MV-4-11 (cell line): ENCODE measurements around the gene FDX1.

ENCODE experiments used
- DNase-seq: peaks from one replicate; lab custom pipeline; 2025; lab: John Stamatoyannopoulos, UW

The FDX1 gene

DNA sequence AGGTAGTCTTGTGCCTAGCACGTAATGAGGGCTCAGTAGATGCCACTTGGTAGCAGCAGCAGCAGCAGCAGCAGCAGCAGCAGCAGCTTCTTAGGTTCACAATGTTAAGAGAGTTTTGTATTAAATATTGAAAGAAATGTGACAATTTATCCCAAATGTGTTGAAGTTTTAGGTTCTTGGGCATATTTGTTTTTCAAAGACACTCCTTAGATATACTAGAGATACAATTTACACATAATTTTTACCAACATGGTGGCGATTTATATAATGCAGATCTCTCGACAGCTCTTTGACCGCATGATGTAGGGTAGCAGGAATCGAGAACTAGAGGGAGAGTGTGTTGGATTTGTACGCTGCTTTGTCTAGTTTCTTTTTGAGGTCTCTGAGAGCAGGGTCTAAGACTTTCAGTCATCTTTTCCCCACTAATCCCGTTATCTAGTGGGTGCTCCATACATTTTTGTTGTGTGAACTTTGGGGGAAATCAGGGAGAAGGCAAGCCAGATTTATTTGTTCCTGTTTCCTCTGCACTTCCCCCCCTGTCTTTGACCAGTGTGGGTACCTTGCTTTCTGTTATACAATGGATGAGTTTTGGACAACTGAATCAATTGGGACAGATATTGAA lies 1.4 kb downstream of the FDX1 start:
- no peak for DNase-seq

DNA sequence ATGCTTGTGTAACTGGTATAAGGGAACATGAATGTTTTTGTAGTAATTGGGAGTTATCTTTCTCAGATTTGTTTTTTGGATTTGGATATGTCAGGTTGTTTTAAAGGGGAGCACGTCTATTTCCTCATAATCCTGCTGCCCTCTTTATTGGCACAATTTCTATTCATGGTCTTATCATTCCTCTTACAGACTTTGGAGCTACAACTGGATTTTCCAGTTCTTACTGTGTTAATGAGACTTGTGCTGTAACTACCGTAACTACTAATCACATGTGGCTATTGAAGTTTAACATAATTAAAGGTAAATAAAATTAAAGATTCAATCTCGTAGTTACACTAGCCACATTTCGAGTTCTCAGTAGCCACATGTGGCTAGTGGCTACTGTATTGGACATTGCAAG lies 1.9 kb downstream of the FDX1 start:
- DNase-seq, result no peak

DNA sequence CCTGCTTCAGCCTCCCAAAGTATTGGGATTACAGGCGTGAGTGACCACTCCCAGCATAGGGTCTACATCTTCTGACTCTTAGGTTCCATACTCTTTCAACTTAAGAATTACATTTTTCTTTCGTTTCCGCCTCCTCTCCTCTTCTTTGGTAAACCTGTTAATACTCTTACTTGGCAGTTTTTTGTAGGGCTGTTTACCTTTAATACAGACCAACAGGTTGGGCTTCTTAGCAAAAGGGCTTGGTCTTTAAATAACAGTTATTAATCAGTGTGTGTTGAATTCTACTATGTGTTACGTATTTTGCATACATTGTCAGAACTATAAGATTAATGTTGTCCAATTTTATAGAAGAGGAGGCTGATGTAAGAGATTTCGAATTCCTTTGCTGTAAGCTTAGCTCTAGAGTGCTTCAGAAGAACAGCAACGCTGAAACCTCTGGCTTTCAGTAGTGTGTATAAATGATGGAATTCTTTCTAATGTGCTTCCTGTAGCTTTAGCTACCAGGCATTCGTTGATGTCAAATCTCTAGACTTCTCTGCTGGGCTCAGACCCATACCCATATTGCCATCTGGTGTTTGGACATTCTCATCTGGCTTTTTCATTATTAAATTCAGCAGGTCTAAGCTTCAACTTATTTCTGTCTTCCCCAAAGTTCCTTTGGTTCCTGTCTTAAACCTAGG lies 3.1 kb downstream of the FDX1 start:
- no peak for DNase-seq

DNA sequence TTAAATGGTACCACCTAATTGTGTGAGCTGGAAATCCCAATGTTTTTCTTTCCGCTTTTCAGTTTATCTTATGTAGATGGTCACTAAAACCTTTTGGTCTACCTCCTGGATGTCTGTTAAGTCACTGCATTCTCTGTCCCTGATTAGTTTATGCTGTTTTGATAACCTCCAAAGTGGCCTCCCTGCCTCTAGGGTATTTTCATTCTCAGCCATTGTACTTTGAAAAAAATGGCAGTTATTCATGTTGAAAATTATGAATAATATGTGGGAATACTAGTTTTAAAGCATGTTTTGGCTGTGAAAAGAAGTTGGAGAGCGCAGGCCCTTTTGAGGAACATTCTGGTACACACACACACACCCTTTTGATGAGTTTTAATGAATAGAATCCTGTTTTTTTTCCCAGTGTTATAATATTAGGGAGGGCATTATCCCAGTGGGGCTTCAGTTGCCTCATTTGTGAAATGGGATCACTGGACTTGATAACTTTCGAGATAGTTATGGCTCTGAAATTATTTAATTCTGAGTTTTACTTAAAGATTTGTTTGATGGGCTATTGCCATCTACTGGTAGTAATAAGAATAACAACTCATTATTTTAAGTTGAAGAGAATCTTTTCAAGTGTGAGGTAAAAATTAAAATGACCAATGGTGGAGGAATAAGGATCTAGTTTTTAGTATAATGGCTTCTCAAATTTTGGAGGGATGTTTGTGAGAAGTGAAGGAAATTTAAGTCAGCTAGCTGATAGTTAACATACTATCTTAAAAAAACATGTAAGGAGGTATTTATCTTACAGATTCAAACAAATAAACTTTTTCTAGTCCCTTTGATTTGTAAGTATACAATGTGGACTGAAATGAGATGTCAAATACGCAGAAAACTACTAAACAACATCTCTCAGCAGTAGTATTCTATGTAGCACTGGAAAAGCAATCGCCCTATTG lies 3.9 kb downstream of the FDX1 start:
- peak; percentile 17 for DNase-seq

DNA sequence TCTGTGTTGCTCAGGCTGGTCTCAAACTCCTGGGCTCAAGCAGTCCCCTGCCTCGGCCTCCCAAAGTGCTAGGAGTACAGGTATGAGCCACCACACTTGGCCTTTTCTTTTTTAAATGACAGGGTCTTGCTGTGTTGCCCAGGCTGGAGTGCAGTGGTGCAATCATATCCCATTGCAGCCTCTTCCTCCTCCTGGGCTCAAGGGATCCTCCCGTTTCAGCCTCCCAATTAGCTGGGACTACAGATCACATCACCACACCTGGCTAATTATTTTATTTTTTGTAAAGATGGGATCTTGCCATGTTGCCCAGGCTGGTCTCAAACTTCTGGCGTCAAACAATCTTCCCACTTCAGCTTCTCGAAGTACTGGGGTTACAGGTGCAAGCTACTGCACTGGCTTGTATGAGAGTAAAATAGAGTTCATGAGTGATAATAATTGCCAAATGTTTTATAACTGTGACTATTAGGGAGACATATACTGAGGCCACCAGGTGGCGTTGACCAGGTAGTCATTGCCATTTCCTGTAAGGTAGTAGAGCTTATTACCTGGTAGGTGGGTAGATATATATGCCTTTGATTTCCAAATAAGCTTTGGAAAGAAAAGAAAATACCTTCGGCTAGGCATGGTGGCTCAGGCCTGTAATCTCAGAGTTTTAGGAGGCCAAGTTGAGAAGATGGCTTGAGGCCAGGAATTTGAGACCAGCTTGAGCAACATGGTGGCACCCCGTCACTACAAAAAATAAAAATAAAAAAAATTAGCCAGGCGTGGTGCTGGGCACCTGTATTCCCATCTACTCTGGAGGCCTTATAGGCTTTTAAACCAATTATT lies 5.4 kb downstream of the FDX1 start:
- no peak for DNase-seq

DNA sequence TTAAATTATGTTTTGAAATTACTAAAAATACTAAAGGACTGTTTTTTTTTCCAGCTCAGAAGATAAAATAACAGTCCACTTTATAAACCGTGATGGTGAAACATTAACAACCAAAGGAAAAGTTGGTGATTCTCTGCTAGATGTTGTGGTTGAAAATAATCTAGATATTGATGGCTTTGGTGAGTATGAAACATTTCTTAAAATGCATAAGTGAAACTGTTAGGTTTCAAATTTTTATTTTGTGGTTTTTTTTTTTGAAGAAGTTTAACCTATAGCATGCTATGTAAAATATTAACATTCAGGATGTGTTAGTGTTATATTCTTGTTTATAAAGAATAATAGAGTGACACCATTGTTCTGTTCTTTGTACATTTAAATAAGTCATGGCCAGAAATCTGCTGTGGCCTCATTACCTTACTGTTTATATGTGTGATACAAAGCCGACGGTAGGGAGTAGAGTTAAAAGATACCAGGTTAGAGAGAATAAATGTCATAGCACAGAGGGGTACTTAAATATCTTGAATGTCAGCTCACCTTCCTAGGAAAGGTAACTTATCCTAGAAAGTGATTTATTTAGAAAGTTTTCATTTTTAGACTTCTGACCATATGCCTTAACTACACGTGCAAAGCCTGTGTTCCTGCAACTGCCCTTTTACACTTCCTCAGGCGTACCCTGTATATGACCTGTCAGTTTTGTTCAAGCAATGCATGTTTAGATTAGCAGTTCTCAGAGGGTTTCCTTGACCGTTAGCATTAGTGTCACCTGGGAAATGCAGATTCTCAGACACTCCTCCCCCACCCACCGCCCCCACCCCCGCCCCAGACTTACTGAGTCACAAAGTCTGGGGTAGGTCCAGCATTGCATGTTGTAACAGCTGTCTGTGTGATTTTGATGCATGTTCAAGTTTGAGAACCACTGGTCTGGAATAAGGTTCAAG lies 6.3 kb downstream of the FDX1 start:
- no peak for DNase-seq

DNA sequence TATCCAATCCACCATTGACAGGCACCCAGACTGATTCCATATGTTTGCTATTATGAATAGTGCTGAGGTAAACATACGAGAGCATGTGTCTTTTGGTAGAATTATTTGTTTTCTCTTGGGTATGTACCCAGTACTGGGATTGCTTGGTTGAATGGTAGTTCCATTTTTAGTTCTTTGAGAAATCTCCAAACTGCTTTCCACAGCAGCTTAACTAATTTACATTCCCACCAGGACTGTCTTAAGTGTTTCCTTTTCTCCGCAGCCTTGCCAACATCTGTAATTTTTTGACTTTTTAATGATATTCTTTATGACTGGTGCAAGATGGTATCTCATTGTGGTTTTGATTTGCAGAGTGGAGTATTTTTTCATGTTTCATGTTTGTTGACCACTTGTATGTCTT lies 8.3 kb downstream of the FDX1 start:
- no peak for DNase-seq

DNA sequence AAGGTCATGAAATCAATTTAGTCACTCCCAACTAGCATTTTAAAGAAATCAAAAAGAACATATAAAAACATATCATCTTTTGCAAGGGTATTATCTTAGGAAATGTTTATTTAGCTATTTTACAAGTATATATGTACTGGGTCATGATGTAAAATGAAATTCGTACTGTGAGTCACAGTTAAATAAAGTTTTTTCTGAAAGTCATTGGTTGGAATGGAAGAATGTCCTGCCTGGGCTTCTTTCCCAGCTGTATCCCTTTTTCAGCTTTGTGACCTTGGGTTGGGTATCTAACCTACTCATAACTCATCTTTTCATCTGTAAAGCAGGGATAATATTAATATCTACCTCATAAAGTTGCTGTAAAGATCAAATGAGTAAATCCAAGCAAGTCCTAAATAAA lies 15.7 kb downstream of the FDX1 start:
- no peak for DNase-seq

DNA sequence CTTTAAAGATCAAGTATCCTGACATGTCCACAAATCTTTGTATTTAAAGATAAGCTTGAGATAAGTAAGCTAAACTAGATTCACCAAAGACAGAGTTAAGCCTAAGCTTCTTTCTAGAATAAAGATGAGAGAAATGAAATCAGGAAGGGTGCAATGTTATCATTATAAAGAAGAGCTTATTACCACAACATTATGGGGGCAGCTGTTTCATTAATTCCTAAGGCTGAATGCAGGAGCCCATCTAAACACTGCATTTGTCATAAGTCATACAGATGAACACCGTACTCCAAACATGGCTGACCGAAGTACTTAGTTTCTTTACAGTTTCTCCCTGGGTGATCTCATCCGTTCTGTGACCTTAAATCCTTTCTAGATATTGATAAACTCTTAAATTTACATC lies 16.3 kb downstream of the FDX1 start:
- DNase-seq, result no peak

DNA sequence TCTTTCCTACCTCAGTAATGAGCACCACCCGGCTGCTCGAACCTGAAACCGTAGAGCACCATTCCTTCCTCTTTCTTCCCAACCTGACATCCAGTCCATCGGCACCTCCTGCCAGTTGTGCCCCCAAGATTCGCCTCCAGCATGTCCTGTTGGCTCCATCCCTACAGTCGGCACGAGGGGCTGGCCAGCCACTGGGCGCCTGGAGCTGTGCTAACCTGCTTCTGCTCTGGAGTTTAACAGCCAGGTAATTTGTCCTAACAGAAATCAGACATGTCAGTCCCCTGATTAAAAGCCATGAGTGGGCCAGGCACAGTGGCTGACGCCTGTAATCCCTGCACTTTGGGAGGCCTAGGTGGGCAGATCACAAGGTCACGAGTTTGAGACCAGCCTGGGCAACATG lies 16.8 kb downstream of the FDX1 start:
- no peak for DNase-seq

DNA sequence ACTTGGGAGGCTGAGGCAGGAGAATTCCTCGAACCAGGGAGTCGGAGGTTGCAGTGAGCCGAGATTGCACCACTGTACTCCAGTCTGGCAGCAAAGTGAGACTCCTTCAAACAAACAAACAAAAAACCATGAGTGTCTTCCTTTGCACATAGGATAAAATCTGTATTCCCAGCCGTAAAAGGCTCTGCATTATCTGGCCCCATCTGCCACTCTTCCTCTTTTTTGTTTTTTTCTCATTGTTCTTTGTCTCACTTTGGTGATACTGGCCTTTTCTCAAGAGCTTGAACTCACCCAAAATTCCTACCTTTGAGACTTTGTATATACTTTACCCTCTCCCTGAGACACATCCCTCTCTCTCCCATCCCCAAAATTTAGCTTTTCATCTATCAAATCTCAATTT lies 17.6 kb downstream of the FDX1 start:
- no peak for DNase-seq

DNA sequence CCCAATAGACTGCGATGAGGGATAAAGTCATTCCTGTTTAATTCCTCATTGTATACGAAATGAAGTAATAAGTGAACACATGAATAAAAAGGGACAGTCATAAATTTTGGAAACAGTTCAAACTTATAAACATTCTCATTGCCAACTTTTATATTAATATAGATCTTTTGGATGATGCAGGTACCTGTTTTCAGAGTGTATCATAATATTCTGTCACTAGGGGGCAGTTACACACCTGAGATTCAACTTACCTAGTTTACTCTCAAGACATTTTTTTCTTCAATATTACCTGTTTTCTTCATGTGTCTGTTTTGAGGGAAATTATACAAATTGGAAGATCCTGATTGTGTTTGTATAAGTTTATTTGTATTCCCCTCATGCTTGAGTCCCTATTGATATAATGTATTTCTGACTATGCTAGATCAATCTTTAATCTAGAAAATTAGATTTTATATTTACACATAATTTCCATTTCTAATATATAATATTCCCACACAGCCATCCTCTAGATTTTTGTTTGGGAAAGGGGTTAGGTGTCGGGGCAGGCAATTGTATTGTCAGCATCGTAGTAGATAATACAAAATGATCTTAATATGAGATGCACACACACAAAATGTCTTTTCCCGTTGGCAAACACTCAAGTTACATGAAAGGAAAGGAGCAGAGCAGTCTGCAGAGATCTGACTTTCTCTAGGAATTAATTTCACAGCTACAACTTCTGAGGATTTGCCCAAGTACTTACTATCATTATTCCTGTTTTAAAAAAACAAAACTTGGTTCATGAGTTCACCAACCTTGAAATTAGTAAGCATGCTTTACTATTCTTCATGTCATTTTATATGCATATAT lies 18.4 kb downstream of the FDX1 start:
- no peak for DNase-seq

DNA sequence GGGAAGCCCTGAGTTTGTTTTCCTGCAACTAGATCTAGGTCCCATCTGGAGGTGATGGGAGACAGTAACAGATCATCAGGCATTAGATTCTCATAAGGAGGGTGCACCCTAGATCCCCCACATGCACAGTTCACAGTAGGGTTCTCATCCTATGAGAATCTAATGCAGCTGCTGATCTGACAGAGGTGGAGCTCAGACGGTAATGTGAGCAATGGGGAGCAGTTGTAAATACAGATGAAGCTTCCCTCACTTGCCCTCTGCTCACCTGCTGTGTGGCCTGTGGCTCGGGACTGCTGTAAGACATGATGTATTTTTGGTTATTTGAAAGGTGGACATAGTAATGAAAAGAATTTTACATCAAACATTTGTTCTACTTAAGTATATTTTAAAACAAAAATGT lies 20.5 kb downstream of the FDX1 start:
- DNase-seq, result no peak

DNA sequence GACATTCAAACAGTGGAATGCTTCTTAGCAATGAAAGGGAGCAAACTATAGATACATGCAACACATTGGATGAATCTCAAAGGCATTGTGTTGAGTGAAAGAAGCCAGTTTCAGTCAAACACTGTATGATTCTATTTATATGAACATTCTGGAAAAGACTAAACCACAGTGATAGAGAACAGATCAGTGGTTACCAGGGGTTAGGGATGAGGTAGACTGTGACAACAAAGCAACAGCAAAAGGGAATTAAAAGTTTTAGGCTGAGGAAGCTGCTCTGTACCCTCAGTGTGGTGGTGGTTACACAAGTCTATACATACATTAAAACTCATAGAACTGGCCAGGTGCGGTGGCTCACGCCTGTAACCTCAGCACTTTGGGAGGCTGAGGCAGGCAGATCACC lies 23.0 kb downstream of the FDX1 start:
- DNase-seq, result peak; percentile 64

DNA sequence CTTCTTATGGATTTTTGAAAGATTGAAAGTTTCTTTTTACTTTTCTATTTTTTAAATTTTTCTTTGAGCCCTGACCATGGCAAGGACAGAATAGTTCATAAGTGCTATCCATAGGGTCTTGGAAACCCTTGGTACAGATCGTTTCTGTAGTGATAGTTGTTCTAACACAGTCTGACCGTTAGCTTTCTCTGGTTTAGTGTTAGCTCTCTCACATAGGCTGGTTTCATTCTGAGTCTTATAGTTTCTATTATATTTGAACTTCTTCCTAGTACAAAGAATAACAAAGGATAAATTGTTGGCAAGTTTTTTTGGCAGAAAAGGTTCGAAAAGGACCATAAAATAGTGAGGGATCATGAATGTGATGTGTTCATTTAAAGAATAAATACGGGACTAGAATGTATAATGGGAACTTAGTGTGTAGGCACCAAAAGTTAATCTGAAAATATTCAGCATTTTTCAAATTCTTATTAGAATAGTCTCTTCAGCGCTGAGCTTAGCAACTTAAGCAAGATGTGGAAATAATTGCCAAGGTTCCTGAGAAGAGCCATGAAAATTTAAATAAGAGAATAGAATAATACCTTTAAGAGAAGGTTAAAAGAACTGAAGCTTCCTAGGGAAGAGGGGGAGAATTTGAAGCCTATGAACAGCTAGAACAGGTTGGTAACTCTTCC lies 24.1 kb downstream of the FDX1 start:
- DNase-seq, result no peak

DNA sequence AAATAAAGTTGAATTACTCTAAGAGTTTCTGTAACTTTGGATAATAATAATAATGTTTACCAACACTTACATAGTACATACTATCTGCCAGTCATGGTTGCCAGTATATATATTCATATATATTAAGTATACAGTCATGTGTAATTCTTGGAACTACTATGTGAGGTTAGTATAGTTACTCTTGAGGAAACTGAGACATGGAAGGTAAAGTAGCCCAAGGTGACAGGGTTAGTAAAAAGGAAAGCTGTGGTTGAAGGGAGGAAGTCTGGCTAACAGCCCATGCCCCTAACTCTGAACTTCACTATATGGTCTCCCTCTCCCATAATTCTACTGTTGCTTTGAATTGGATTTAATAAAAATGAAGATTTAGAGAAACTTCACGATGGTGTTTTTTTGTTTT lies 24.9 kb downstream of the FDX1 start:
- no peak for DNase-seq

DNA sequence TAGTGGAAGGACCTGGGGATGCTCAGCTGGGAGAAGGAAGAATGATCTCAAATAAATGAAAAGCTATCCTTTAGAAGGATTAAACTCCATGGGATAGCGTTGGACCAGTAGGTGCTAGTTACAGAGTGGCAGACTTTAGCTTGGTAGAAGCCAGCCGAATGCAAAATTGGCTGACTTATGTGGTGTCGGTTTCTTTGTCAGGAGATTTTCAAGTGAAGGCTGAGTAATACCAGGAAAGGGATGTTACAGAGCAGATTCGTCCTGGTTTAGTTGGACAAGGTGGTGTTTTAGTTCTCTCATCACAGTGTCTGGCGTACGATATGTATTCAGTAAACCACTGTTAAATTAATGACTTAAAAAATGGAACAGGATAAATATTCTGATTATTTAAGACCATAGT lies 26.0 kb downstream of the FDX1 start:
- no peak for DNase-seq

DNA sequence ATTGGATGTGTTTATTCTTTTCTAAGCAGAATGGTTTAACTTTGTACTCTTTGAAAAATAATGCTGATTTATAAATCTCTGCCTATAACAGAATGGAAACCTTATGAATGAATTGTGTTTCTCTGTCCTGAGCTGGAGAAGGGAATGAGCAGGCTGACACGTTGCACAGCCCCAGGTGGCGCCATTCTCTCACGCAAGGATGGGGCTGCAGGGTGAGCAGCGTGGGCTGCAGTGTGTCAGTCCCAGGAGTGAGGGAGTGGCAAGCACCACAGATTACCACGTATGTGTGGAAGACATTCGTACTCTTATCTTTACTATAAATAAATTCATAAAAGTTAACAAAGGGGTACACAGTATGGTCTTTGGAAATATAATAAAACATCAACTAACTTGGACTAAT lies 33.4 kb downstream of the FDX1 start:
- peak; percentile 17 for DNase-seq

DNA sequence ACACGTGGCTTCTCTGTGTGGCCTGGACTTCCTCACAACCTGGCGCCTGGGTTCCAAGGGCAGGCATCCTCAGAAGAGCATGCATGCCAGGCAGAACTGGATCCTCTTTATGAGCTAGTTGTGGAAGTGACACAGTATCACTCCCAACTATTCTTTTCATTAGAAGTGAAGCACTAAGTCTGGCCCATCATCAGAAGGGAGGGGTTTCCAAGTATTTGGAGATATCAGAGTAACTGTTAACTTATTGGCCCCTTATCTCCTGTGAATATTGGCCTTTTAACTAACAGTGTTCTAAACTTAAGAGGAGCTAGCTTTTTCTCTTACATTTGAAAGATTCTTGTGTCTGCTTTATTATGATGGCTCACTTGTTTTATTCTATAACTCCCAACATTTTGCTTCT lies 35.5 kb downstream of the FDX1 start:
- no peak for DNase-seq

DNA sequence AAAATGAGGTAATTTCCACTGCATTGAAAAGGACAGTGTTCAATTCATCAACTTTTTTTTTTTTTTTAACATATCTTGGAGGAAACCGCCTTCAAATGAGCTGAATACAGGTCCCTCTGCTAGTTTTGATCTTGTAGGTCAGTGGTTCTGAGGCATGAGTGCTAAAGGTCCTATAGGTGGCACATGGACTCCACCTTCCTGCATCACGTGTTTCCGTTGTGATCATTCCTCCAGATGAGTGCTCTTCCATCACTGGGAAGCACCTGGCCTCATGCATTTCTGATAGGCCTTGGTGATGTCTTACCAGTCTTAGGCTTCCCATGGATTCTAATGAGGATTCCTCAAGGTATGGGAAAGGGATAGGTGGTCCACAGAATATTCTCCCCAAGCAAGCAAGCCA lies 37.8 kb downstream of the FDX1 start:
- DNase-seq, result no peak
